HG02571 (cell line): ENCODE measurements around the gene VRK1.

Experiments
- ATAC-seq: cut with Tn5 transposase; IDR thresholded peaks from one replicate; pipeline ENCODE4 v1.9.1; 2021; ENCODE audit warnings: mild to moderate bottlenecking, moderate library complexity; ENCODE audit not compliant: unreplicated experiment

Gene VRK1

DNA sequence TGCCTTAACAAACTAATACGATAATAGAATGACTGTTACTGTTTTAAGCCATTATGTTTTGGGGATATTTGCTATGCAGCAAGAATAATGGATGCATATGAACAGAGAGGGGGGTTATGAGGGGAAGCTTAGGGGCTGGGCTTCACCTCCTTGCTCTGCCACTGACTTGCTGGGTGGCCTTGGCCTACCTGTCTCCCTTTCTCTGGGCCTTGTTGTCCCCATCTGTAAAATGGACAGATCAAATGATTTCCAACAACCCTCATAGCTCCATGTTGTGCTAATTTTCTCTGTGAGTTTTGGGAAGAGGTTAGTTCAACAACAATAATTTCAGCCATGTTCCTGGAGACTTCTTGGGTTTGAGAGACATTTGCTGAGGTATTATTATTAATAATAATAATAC is 119.6 kb downstream of the VRK1 start:
- no peak for ATAC-seq

DNA sequence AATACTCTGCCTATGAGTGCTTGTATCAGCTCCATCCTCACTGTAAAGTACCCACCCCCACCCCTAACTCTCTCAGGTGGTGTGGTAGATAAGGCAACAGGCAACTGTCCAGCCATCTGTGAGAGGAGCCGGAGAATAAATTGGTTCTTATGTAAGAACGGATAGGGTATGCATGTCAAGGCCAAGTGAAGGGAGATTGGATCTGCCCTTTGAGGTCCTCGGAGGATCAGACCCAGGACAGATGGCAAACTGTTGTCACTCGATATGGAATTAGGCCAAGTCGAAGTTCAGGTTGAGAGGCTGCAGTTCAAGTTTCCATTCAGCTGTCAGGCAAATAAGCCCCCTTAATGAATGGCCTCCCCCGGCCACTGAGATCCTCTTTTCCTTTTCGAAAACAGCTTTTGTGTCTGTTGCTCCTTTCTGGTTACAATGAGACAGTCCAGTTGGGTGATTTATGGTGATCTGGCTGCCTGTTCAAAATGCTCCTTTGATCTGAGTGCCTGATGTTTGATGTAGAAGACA is 120.3 kb downstream of the VRK1 start:
- no peak for ATAC-seq

DNA sequence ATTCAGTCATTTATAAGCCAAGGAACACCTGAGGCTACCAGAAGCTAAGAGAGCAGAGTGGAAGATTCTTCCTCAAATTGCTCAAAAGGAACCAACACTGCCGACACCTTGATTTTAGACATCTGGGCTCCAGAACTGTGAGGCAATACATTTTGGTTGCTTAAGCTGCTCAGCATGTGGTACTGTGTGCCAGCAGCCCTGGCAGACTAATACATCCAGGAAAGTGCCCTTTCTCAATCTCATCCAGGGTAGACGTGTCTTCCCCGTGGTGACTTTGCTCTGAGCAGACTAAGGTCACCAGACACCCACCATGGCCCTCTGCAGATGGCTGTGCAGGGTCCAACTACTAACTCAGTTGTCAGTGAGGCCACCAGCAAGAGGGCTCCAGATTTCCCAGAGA is 122.8 kb downstream of the VRK1 start:
- no peak for ATAC-seq

DNA sequence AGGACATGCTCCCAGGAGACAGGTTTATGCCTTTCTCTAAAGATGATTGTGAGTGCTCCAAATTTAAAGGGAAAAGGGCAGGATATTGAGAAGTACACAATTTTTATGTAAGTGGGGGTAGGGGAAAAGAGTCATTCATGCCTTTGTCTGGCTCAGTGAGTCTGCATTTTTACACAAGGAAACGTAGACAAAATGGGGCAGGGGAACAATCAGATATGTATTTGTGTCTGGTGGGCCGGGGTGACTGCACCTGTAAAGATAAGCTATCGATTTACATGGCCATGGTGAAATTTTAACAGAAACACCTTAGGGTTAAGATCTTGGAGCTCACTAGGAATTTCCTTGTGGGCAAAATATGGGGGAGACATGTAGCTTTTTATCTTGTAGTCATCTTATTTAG is 123.6 kb downstream of the VRK1 start:
- ATAC-seq = no peak

DNA sequence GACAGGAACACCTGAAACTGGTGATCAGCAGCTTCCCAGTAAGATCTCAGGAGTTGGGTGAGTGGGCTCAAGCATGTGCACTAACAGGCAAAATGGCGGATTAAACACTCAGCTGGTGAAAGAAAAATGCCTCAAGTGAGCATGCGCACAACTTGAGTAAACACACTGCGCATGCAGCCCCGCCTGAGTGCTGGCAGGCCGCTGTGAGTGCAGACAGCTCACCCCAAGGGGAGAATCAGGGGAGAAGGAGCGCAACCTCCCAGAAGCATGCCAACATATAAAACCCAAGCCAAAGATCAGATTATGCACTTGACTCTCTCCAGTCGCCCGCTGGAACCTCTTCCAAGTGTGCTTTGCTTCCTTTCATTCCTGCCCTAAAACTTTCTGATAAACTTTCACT is 125.8 kb downstream of the VRK1 start:
- ATAC-seq = no peak

DNA sequence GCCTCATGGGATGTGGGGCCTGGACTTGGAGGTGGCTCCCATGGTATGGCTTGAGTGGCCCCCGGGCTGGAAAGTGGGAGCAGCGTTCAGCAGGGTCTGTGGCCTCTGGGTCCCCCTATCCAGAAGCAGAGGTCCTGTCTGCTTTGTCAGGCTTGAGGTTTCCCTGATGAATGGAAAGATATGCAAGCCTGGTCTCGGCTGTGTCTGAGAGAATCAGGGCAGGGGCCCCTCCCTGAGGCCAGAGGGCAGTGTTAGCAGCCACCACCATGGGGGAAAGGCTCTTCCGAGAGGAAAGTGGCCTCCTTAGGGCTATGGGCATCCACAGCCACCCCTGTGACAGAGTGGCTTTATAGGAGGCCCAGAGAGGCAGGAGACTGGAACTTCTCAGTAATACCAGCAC is 128.2 kb downstream of the VRK1 start:
- ATAC-seq = no peak

DNA sequence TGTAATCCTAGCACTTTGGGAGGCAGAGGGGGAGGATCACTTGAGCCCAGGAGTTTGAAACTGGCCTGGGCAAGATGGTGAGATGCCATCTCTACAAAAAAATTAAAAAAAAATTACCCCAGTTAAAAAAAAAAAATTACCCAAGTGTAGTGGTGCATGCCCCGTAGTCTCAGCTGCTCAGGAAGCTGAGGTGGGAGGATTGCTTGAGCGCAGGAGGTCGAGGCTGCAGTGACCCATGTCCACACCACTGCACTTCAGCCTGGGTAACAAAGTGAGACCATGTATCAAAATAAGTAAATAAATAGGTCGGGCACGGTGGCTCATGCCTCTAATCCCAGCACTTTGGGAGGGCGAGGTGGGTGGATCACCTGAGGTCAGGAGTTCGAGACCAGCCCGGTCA is 128.8 kb downstream of the VRK1 start:
- no peak for ATAC-seq

DNA sequence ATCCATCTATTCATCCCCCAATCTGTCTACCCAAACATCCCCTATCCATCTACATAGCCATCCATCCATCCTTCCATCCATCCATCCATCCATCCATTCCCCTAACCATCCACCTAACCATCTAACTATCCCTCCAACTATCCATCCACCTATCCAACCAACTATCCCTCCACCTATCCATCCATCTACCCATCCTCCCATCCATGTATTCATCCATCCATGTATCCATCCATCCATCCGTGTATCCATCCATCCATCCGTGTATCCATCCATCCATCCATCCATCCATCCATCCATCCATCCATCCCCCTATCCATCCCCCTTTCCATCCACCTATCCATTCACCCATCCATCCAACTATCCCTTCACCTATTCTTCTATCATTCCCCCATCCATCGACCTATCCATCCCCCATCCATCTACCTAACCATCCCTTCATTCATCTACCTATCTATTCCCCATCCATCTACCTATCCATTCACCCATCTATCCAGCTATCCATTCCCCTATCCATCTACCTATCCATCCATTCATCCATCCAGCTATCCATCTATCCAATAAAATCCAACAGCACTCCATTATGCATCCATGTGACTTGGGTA is 131.7 kb downstream of the VRK1 start:
- no peak for ATAC-seq

DNA sequence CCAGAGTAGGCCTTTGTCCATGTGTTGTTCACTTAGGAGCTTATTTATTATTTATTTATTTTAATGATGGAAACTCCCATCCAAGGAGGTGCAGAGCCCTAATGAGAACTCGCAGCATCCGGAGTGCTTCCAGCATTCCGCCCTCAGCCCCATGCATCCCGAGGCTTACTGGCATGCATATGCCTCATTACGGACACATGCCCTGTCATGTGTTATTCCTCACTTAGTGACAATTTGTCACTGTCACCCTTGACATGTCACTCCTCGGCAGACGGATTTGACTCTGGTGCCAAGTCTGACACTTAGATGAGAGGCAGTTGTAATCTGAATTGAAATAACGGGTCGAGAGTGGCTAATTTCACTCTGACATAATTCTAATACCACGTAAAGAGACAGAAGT is 132.8 kb downstream of the VRK1 start:
- no peak for ATAC-seq

DNA sequence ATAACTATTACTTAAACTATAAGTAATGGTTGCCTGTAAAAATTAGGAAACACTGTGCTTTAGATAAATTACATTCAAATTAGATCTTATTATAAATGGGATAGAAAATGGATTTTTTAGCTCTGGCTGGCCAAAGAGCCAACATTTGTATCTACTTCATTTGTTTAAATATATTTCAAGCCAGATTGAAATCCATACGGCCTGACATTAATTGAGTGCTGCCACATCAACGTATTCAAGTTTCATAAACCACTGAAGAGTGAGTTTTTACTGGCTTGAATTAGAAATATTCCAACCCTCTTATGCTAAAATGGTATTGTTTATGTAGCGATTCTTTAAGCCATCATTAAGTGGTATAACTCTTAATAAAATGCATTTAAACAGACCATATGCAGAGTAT is 133.3 kb downstream of the VRK1 start:
- no peak for ATAC-seq
